Mammary epithelial cell (primary cell): ENCODE results near the gene SLC28A1.

Experiments
- CTCF ChIP-seq, 2 donors: IDR thresholded peaks in 1 of 2; conservative IDR thresholded peaks in 1 of 2; 2 replicates each; pipeline ENCODE4 v1.5.1; 2011 to 2012; ENCODE audit warnings: inconsistent platforms in 2 of 2, low read length in 2 of 2, mild to moderate bottlenecking in 2 of 2, control low read depth in 1 of 2, low read depth in 1 of 2; ENCODE audit not compliant: insufficient read depth in 1 of 2; ENCODE audit errors: extremely low read depth in 1 of 2
- EZH2 ChIP-seq: IDR thresholded peaks from 2 replicates; pipeline ENCODE4 v1.6.1; 2012; ENCODE audit warnings: low read length, inconsistent platforms, borderline replicate concordance

GRCh38 chr15:84991014-84991712 is 106.7 kb downstream of the SLC28A1 start:
- TF ChIP-seq EZH2: no peak
- TF ChIP-seq CTCF (conservative IDR thresholded peaks at IDR 0.05 in 1 of 2, IDR thresholded peaks at IDR 0.05 in 1 of 2; ENCODE audit: extremely low read depth in 1 of 2, insufficient read depth in 1 of 2, low read depth in 1 of 2, low read length in 2 of 2): no peak
